HG02610 (cell line): ENCODE data around the gene EBF4.

Experiments
- ATAC-seq: cut with Tn5 transposase; IDR thresholded peaks from one replicate; pipeline ENCODE4 v1.9.1; 2021; ENCODE audit warnings: mild to moderate bottlenecking, moderate library complexity; ENCODE audit not compliant: unreplicated experiment

Gene EBF4

DNA sequence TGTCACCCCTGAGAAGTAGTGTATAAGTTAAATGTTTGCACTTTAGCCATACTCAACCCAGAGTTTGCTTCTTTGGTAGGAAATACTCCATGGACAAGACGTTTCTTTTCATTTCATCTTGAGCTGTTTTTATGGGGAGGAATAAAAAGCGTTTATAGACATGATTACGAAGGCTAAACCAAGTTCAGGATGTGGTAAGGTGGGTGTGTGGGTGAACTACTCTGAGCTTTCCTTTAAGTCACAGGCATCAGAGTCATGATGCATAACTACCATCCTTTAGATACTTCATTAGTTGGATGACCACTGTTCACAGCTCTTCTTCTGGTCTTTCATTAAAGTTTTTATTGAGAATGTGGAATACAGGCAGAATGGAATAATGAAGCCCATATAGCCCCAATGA lies 48.9 kb downstream of the EBF4 start:
- no peak for ATAC-seq

DNA sequence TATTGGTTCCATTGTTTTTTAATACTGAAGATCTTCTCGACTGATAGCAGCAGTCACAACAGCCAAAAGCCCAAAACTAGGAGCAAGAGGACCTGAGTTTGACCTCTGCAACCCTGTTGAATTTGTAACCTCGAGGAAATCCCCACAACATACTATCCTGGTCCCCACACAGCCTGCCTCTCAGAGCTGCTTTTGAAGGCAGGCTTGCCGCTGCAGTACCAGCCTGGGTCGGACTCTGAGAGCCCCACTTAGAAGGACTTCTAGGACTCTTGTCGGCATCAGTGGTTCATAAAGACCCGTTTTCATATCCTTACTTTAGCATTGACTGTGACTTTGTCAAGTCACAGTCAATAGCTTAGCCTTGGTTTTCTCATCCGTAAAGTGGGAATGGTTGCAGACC lies 49.3 kb downstream of the EBF4 start:
- ATAC-seq = no peak

DNA sequence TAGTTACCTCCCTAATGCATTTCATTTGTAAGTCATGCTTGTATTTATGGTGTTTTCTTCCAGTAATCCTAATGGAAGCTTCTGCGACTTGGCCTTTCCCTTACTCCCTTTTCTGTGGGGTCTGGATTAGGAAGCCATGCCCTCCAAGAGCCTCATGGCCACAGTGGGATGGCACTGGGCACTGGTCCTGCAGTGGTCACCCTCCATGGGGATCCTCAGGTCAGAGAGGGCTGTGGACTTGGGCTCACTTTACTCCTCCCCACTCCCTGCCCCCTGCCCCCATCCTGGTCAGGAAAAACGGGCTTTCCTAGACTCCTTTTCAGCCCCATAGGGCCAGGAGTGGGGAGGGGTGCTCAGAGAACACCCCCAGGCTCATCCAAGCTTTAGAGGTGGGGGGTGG lies 49.9 kb downstream of the EBF4 start:
- no peak for ATAC-seq

DNA sequence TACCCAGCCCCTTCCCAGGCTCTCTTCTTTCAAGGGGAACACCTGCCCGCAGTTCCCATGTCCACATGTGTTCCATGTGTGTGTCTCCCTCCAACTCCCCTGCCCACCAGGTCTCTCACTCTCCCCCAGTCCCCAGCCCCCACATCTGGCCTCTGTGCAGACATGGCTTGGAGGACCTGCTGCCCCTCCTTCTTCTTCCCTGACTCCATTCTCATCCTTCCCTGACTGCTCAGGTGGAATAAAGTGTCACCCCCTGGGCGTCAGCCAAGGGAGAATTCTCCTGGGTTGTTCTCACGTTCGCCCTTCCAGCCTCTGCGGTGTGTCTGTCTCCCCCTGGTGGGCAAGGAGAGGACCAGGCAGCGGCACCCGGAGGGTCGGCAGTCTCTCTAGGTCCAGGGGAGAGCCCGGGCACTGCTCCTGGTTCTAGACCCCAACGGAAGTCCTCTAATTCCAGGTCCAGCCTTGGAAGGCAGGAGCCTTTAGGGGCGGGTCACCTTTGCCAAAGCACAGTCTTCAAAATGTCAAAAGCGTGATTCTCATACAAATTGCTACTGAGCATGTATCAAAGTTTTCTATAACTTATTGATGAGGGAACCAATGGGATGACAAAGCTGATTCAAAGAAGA lies 50.5 kb downstream of the EBF4 start:
- ATAC-seq = no peak

DNA sequence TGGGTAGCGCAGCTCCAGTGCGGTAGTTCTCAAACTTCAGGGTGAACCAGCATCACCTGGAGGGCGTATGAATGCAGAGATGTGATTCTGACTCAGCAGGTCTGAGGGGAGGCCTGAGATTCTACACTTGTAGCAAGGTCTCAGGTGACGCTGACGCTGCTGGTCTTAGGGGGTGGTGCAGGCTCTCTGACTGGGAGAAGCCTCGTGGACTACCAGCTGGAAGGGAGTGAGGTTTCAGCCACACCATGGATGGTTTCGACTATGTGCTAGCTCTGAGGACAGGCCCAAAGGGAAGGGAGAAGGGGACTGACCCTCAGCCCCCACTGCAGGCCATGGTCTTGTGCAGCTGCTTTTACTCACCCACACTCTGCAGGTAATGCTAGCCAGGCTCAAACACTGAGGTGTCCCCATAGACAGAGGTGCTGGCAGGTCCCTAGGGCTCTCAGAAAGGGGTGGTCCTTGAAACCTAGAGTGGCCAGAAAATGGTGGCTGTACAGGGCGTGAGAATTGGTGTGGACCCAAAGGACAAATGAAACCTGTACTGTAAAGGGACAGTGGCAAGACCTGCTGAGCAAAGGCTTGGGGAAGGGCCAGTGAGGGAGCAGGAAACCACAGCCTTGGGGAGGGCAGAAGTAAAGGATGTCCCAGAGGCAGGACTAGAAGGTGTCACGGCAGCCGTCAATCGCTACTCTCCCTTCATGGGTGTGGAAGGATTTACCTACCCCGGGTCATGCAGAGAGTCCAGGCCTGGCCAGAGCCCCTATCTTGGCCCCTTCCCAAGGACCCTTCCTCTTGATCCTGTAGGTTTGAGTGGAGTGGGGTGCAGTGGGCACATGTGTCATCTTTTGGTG lies 52.7 kb downstream of the EBF4 start:
- no peak for ATAC-seq

DNA sequence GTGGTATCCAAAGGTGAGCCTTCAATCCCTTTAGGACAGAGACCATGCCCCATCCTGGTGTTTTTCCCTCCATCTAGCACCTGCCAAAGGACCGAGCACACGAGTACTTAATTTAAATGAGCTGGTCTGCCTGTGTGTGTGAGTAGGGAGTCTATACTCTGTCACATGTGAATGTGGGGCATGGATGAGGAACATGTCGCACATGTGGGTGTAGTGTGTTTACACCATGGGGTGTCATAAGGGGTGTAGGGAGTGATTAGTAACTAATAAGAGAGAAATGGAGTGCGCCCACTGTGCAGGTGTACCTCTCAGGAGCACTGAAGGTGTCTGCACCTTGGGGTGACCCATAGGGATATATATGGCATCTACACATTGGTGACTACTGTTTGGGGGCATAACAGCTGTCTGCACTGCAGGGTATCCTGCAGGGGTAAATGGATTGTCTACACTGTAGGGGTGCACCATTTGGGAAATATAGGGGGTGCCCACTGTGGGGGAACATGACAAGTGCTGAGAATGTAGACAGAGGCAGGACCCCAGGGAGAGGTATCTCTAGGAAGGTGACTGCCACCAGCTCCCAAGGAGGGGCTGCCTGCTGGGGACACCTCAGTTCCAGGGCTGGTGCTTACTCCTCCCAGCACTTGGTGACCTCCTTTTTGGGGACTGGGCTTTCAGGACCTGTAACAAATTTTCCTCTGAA lies 53.5 kb downstream of the EBF4 start:
- no peak for ATAC-seq

DNA sequence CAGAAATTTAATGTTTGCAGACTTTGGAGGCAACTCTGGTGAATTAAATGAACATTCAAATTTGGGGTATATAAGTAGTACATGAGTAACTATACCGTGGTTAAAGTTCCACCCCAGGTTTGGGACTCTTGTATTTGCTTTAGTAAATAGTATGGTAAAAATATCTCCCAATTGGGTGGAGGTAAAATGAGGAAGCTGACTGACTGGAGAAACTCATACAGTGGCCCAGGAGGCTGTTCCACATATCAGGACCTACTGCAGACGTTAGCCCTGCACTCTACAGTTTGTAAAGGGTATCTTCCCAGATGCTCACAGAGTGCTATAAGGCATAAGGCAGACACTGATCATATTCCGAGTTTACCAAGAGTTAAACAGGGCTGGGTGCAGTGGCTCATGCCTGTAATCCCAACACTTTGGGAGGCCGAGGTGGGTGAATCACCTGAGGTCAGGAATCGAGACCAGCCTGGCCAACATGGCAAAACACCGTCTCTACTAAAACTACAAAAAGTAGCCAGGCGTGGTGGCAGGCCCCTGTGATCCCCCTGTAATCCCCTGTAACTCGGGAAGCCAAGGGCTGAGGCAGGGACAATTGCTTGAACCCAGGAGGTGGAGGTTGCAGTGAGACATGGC lies 54.2 kb downstream of the EBF4 start:
- ATAC-seq = no peak

DNA sequence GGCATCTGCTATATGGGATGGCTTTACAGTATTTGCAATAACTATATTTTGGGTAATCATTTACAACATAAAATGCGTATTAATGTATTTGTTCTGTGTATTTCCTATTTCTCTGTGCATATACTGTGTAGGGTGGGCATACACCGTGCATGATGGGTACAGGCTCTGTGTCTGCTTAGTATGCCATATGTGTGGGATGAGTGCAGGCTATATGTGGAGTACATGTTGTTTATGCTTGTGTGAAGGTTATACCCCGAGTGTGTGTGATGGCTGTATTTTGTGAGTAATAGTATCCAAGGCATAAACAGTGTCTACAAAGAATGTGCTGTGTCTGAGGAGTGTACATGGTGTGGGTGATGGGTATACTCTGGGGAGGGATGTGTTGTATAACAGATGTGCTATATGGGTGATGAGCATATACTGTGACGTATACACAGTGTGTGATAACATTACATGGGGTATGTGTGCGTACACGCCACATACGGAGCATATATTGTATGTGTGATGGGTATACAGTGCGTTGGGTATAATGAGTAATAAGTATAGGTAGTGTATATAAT lies 55.2 kb downstream of the EBF4 start:
- ATAC-seq = no peak

DNA sequence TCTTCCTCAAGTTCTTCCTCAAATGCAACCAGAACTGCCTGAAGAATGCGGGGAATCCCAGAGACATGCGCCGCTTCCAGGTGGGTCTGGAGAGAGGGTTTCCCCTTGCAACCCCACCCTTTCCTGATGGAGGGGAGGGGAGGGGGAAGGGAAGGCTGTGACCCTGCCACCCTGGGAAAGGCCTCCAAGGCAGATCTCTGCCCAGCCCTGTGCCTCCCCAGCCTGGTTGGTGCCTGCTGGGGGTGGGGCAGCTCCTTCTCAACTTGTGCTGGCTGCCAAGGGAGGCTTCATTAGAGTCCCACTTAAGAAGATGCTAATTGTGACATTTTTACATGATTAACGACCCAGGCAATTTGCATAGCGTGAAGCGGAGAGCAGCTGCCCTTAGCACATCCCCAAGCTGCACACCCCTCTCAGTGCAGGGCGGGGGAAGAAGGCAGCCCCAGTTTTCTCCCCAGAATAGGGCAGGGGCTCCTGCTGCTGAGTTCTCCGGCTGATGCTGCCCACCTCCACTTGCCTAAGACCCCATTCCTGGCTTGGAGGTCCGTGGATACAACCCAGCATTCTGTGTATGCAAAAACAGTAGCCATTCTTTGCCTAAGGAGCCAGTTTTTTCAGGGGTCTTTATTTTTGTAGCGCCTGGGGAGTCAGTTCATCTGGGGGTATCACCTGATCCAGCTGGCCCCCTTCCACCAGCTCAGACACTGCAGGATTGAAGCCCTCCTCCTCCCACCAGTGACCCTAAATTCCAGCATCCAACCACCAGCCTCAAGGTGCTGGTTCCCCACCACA lies 56.2 kb downstream of the EBF4 start:
- no peak for ATAC-seq

DNA sequence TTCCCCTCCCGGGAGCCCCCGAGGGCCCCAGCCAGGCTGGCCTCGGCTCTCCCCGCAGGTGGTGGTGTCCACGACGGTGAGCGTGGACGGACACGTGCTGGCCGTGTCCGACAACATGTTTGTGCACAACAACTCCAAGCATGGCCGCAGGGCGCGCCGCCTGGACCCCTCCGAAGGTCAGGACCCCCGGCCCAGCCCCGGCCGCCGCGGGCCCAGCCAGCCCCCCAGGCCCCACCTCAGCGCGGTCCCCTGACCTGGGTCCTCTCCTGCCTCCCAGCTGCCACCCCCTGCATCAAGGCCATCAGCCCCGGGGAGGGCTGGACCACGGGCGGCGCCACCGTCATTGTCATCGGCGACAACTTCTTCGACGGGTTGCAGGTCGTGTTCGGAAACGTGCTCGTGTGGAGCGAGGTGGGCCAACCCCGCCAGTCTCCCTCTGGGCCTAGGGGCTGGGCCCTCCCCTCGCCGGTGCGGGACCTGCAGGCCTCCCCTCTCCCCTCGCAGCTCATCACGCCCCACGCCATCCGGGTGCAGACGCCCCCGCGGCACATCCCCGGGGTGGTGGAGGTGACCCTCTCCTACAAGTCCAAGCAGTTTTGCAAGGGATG lies 56.9 kb downstream of the EBF4 start:
- no peak for ATAC-seq

DNA sequence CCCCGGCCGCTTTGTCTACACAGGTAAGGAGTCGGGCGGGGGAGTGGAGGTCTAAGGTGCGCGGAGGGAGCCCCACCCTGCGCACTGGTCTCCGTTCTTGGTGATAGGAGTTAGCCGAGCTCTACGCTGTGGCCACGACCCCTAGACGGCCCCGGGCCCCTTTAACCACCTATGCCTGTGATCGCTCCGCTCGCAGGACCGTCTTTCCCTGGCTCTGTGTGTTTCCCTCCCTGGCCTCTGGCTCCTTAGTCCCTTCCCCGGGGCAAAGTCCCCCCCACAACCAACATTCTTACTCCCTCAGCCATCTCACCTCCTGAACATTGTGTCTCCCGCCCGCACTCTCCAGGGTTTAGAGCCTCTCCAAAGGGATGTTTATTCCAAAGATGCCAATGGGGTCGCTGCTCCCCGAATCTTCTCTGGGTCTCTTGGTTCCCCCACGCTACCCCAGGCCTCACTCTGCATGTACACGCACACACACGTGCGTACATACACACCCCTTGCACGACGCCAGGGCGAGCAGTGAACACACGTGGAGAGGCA lies 57.4 kb downstream of the EBF4 start:
- no peak for ATAC-seq

DNA sequence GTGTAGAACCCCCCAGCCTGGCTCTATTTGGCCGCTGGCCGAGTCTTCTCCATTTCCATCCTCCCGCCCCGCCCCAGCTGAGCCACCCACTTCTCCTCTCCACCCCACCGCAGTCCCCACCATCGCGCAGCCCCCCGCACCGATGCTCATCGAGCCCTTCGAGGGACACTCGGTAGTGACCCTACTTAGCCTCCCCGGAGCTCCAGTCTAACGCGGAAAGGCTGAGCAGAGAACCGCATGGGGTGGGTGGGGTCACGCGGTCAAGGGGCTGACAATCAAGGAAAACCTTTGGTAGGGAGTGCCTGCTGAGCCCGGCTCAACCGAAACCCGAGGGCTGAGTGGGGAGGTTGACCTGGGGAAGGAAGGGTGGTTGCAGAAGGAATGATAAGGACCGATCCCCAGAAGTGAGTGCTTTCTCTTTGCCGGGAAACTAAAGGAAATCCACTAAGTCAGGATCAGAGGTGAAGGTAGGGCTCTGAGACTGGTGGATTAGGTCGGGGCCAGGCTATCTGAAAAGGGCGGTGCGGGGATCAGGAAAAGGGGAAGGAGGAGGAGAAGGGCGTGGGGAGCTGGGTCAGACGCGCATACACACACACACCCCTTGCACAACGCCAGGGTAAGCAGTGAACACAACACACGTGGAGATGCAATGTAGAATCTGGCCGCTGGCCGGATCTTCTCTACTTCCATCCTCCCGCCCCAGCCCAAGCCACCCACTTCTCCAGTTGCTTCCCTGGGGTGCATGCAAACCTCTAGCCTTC lies 58.1 kb downstream of the EBF4 start:
- no peak for ATAC-seq

DNA sequence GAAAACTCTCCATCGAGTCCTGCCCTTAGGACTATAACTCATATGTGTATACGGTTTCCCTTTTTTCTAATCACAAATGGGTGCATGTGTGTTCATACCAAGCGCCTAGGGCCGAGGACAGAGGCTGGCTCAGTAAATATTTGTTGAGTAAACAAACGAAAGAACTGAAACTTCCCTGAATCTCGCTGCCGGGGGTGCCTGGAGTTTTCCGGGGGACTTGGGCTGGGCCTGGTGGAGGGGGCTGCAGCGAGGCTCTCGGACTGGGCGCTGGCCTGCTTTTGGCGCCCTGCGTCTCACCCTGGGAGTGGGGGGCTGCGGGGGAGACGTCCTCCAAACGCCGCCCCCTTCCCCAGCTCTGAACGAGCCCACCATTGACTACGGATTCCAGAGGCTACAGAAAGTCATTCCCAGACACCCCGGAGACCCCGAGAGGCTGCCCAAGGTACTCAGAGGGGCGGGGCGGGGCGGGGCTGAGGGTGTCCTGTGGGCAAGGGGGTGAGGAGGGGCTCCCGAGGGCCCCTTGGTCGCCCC lies 58.8 kb downstream of the EBF4 start:
- ATAC-seq = no peak

DNA sequence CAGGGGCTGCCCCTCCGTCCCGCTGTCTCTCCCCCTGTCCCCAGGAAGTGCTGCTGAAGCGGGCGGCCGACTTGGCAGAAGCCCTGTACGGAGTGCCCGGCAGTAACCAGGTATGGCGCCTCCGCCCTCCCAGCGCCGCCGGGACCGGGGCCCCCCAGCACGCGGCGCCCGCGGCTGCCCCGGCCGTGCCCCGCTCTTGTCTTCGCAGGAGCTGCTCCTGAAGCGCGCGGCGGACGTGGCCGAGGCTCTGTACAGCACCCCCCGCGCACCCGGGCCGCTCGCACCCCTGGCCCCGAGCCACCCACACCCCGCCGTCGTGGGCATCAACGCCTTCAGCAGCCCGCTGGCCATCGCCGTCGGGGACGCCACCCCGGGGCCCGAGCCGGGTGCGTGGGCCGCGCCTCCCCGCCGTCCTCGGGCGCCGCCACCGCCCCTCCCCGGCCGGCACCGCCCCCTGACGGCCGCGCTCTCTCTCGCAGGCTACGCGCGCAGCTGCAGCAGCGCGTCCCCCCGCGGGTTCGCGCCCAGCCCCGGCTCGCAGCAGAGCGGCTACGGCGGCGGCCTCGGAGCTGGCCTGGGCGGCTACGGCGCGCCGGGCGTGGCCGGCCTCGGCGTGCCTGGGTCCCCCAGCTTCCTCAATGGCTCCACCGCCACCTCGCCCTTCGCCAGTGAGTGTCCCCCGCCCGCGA lies 59.4 kb downstream of the EBF4 start:
- no peak for ATAC-seq

DNA sequence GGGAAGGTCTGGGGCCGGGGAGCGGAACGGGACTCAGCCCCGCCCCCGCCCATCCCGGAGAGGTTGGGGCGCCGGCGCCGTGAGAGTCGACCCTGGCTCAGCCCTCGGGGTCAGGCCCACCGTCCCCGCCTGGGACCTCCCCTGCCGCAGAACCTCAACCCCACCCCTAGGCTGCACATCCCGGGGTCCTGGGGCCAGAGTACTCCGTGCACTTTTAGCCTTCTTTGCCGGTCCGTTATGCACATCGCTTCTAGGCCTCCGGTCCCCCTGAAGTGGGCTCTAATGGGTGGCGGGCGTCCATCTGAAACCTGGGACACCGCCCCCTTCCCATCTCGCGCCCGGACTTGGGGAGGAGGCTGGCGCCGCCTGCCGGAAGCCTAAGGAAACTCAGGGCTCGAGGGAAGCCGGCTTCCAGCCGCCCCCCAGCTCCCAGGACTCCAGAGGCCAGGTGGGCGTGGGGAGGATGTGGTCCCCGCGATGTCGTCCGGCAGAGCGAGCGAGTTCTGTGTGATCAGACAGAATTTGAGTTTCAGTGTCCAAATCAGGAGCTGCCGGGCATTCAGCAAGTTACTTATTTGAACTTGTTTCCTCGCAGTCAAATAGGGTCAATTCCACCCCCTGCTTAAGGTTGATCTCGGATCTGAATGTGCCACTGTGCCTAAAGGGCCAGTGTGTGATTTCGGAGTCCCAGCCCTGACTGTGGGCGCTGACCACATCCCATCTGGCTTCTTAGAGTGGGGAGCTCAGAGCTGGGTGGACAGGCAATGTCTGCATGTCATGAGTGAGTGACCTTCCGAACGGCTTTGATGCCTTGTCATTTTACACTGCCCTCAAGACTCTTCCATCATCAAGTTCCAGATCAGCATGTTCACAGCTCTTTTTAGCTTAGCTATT lies 60.2 kb downstream of the EBF4 start:
- ATAC-seq = no peak

DNA sequence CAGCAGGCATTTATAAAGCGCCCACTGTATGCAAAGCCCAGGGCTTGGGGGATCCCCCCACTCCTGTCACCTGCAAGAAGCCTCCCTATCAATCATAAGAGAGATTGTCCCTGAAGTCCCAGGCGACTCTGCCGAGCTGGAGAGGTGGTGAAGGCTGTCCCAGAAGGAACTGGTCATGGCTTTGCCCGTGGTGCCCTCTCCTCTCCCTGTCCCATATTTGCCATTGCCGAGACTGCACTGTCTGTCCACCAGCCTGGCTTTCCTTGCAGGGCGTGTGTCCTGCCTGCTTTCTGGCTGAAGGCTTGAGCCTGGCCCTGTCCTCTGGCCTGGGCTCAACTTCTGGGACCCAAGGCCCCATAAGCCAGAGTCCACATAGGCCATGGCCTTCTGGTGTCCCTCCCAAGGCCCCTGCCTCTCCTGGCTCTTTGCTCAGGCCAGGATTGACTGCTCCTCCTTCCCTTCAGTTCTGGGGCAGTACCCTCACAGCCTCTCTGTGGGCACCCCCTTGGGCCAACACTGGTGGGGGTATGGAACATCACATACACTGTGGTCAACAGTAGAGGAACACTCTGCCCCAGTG lies 61.0 kb downstream of the EBF4 start:
- no peak for ATAC-seq

DNA sequence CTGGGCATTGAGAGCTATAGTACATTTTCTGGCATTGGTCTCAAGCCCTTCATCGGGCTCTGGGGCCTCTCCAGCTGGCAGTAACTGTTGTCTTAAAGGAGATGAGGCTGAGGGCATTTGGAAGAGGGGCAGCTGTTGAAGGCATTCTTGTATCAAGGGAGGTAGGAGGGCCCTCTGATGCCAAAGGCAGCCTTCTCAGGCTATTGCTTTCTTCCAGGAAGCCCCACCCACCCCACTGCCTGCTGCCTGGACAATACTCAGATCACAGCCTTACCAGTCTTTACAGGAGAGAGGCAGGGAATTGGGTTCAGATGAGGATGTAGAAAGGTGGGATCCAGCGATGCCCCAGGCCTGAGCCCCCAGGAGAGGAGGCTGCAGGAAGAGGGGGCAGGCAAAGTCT lies 61.8 kb downstream of the EBF4 start:
- ATAC-seq = no peak
